ENCODE results near the gene IMP3.

Gene IMP3

DNA sequence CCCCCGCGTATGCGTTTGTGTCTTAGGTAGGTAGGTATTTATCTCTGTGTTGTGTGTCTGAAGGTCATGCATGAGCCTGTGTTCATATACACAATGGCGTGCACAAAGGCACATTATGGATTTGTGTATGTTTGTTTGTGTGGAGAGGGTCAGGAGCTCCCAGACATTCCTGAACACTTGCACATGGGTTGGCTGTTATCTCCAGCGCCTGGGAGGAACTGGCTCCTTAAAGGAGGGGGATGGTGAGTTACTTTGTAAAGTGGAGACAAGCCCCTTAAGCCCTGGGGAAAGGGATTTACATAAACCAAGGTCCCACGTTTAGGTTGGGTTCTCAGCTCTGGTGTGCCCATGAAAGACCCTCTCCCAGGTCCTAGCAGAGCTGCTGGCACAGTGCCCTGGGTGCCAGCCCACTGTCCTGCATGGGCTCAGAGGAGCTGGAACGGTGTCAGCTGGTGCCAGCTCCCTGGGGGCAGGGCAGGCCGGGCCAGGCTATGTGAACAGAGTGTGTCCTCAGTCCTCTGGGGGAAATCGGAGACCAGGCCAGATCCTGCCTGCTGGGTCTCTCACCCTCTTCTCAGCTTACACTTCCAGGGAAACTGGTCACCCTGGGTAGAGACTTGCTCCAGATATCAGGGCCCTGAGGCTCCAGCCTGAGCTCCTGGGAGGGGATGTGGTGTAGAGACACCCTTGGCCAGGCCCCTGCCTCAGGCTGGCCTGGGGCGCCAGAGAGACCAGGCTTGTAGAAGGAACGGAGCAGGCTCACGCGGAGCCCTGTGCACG, 32.8 kb upstream of the IMP3 start:
- no peak for DNase-seq

DNA sequence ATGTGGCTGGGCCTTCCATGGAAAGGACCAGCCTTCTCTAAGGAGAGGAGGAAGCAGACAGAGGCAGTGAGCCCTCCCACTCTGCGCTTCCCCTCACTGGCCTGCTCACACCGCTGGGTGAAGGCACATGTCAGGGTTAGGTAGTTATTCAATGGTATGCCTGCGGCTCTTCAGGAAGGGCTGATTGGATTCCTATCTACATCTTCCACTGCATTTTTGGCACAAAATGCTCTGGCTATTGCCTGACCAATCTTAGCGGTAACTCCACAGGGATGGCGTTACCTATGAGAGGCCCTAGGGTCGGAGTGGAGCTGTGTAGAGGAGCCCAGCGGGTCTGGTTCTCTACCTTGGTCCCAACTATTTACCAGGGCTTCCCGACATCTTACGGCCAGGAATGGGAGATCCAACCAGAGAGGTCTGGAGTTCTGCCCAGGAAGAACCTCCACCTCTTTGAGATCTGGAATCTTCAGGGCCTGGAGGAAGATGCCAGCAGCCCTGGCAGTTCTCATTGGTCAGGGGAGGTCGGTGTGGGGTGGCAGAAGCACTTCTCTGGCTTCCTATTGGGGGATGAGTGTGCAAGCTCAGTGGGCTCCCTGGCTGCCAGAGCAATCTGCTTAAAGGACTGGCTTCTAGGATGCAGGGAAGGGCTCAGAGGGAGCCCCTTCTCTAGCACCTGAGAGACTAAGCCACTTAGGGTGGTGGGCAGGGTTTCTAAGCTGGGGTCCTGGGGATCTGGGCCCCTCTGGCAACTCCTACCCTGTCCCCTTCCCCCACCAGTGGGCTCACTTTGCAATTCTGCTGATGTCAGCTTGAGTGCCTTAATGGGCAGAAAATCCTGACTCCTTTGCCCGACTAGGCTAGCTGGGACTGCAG, 31.9 kb upstream of the IMP3 start:
- no peak for DNase-seq

DNA sequence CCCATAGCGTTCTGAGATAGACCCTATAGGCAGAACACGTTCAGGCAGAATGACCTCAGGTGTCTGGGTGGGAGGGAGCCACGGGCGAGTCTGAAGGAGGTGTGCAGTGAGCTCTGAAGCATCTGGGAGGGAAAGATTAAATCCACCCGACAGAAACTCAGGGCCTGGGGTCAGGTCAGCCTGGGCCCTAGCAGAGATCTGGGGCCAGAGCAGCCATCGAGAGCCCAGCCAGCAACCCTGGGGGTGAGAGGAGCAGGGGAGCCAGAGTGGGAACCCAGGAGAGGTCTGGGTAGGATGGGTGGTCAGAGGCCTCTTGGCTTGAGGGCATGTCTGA, 29.8 kb upstream of the IMP3 start:
- DNase-seq, result no peak

DNA sequence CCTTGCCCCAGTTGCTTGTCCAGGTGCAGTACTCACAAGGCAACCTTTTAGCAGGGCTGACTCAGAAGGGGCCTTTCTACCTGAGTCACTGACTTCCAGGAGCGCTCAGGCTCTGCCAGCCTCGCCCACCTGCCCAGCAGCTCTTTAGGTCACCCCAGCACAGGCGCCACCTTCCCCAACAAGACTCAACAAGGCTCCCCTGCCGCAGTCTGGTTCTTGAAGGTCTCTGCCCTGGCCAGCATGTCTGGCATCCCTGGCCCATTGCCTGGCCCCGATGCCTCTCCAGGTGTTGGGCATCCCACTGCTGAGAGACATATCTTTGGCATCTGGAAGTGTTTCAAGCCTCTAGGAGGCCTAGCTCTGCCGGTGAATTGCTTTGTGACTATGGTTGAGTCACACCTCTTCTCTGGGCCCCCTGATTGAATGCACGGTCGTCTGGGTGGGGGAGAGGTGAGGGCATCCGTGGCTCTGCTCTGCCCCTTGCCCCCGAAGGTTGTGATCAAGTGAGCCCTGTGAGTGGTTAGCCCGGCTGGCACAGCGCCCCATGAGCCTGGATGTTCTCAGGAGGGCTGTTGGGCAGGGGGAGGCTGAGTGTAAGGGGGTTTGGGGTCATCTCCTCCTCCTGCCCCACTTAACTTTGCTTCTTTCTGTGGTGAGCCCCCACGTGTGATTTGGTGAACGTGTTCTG, 29.3 kb upstream of the IMP3 start:
- DNase-seq, result no peak

DNA sequence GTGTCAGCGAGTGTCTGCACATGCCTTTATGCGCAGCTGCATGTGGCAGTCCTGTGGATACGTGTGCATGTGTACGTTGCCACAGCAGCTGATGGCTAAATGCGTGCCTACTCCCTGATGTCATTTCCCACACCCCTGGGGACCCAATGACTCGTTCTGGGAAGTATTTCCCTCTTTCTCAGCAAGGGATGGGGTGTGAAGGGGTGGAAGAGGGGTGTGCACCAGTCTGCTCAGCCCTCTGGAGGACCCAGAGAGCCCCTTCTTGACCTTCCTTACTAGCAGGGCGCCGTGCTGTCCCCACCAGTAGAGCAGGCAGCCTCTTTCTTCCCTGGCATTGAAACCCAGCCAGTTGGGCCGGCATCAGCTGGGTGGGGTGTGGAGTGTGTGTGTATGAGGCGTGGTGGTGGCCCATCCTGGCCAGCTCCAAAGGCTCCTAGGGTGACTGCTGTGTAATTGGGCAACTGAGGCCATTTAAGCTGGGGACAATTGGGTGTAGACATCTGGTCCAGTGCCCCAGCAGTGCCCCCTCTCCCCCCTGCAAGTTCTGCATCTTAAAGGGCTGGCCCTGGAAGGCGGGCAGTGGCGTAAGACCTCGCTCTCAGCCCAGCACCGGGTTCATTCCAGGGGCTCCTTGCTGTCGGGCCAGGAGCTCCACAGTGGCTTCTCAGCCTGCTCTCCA, 26.9 kb upstream of the IMP3 start:
- DNase-seq, result peak in 1 of 3 experiments; percentile 50

DNA sequence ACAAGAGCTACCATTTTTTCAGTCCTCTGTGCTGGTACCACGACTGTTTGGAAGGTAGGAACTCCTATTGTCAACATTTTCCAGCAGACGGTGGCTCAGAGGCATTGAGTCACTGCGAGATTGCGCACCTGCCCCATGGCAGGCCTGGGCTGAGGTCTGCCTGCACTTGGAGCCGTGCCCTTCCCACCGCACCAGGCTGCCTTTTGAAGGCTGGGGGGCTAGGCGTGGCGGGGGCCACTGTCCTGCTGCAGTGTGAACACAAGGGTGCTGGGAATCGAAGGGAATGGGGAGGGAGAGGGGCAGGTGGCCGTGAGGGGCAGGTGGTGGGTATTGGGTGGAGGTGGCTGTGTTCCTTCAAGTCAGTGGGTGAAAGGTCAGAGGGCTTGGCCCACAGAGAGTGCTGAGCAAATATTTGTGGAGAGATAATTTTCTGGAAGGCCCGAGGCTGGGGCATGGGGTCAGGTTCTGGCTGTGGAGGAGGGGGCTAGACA, 24.0 kb upstream of the IMP3 start:
- DNase-seq, result peak in 2 of 3 experiments; percentile 23 to 55

DNA sequence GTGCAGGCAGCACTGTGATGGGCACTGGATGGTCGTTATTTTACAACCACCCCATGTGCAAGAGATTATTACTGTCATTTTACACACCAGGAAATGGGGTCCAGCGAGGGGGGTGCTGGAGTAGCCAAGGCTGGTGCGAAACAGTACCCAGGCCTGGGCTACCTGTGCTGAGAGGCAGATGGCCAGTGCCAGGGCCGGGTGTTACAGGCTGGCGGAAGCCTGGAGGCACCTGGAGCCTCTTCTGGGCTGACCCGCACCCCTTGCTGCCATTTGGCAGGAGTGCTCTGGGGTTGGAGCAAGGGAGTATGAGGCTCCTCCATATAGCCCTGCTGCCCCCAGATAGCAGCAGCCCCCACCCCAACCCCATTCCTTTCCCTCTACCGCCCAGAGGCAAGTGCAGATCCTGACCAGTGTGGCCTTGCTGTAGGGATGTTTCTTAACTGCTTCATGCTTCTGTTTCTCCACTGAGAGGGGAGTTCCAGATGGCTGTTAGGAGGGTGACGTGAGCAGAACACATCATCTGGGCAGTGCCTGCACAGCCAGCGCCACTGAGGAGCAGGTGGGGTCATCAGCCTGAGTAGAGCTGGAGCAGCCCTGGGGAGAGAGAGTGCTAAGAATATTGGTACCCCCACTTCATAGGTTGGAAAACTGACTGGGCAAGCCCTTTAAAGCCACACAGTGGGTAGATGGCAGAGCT, 22.9 kb upstream of the IMP3 start:
- no peak for DNase-seq

DNA sequence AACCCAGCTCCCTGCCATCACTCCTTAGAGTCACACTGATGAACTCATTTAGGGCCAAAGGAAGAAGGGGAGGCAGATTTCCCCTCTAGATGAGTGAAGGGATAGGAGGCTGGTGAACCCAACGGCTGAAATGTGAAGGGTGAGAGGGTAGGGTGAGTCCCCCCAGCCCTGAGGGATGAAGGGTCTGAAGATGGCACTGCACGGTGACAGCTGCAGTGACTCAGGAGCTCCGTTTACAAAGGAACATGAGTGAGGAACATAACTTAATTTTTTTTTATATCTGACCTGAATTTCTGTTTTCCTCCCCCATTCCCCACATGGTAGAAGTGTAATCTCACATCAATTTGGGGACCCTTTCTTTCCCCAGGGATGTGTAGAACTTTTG, 21.7 kb upstream of the IMP3 start:
- no peak for DNase-seq

DNA sequence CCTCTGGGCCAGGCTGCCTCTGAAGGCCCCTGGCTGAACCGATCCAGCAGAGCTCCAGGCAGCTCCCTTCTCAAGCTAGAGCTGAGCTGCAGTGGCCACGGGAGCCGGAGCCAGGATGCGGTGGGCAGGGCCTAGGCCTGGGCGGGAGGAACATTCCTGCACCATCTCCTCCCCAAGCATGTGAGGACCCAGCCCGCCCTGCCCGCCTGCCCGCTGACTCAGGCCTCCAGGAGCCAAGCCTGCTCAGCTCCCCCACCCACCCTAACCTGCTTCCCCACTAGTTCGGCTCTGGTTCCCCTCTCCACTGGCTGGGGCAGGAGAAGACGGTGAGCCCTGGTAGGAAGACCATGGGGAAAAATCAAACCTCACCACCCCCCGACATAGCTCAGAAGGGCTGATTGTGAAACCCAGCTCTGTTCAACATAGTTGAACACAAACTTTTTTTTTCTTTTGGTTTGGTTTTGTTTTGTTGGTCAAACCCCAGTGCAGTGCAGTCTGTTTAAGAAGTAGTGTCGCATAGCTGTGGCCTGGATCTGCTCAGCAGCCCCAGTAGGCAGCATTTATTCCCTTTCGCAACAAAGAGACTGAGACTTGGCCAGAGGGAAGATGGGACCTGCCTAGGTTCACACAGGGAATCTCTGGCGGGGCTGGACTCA, 21.2 kb upstream of the IMP3 start:
- DNase-seq, result no peak

DNA sequence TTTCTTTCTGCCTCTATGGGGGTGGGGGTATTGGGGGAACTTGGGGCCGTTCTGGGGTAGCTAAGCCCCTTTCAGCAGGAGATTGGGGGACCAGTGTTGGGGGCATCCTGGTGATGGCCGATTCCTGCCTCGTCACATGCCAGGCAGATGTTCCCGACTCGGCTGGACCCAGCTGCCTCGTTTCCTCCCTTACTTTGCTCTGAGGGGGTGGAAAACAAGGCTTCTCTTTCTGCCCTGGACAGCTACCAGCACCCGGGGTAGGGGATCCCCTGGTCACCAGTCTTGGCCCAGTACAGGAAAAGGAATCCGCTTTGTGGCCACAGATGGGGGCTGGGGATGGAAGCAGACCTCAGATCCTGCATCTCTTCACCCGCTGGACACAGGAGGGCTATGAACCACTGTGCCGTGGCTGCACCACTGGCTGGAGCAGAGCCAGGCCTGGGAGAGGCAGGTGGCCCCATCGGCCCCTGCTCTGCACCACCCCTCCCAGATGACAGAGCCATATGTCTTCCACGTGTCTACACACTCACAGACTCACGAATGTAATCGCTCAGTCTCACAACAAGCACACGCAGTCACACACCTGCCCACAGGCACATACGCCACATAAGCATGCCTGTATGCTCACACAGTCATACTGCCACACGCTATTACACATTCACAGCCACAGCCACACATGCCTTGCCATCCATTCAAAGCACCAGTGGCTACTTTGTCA, 20.1 kb upstream of the IMP3 start:
- peak in 1 of 3 experiments; percentile 19 for DNase-seq

DNA sequence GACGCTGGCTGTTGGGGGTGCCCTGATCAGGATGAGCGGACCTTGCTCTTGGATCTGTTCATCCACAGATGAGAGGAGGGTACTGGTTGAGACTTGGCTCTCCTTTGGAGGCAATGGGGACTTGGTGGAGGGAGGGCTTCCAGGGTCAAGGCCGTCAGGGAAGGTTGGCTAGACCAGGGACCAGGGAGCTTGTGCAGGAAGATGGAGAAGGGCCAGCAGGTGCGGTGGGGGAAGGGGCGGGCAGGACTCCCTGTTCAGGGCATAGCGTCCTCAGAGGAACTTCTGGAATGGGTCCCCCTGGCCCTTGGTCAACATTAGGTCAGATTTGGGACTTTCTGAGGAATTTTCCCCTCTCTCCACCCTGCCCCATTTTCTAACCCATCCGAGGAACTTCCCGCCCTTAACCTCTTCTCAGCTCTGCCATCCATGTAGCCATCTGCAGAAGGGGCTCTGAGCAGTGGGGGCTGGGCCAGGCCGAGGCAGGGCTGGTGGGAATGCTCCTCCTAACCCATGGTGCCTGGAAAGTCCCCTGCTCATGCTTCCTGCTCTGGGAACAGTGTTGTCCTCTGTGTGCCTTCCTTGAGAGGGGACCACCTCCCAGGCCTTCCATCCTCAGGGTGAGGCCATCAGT, 19.2 kb upstream of the IMP3 start:
- no peak for DNase-seq

DNA sequence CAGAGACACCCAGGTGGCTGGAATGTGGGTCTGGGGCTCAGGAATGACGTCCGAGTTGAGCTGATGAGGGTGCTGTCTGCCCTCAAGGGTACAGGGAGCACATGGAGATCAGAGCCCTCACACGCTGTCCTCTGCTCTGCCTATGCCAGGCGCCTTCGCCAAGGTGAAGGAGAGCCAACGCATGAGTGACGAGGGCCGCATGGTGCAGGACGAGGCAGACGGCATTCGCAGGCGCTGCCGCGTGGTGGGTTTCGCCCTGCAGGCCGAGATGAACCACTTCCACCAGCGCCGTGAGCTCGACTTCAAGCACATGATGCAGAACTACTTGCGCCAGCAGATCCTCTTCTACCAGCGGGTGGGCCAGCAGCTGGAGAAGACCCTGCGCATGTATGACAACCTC, 16.8 kb upstream of the IMP3 start:
- no peak for DNase-seq

DNA sequence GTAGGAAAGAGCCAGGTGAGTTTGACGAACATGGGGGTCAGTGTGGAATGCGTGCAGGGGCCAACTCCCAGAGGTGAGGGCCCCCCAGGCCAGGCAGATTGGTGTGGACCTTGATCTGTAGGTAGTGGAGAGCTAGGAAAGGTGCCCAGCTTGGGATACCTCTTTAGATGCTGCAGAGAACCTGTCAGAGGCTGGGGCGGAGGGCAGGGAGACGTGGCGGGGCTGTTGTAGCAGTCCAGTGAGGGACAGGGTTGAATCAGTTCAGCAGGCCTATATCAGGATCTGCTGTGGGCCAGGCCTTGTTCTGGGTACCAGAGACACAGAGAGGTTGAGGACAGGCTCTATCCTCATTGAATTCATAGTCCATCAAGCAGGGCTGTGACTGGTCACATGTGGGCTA, 16.3 kb upstream of the IMP3 start:
- DNase-seq, result no peak

DNA sequence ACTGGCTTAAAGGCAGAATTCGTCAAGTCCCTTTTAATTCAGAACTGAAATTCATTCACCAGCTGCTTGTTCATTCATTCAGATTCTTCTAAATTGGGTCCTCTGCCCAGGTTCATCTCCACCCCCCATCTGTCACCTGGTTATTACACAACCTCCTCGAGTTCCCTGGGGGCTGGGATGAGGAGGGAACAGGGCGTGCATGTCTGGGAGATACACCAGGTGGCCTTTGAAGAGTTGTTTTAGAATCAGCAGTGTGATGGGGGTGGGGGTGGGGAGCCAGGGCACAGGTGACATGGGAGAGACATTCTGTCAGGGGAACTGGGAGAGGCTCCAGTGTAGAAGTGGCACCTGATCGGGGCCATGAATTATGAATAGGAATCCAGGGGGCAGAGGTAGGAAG, 15.9 kb upstream of the IMP3 start:
- peak; percentile 37 to 83 (median 68) for DNase-seq

DNA sequence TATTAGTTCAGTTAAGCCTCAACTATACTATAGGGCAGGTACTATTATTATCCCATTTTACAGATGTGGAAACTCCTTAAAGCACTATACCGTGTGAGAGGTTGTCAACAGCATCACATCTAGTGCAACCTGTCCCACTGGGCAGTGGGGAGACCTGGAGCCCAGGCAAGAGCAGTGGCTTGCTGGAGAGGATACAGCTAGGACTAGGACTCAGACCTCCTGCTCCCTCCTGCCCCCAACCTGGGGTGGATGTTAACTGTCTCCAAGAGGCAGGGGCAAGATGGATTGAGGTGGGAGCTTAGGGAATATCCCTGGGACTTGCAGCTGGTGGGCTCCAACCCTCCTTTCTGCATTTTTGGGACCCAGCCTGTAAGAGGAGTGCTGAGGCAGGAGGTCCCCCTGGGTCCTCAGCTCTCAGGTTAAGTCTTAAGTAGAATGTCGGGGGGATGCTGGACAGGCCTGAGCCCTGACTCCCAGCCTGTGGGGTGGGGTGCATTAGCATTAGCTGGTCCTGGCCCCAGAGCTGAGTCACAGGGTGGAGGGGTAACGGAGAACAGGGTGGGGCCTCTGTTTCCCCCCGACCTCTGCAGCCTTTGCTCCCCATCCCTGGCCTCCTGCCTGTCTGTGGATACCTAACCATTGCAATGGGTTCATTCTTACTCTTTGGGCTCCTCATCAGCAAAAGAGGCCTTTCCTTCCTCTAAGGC, 14.3 kb upstream of the IMP3 start:
- DNase-seq, result no peak

DNA sequence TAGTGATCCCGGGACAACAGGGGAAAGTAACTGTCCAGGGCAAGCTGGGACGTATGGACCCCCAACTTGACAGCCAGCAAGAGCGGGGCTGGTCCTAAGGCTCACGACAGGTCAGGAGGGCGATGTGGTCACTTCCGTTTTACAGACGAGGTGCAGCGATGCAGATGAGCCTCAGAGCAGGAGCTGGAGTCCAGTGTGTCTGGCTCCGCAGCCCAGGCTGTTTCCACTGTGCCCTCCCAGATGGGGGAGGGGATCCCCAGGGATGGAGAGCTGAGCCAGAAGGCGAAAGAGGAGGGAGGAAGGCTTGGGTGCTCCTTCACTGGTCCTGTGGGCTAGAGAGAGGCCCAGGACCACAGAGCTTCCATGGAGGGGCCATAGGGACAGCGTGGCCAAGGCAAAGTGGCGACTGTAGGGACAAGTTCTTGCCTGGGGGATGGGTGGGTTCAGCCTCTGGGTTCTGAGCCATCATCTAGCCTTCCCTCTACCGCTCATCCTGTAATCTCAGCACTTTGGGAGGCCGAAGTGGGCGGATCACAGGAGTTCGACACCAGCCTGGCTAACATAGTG, 13.4 kb upstream of the IMP3 start:
- DNase-seq, result no peak

DNA sequence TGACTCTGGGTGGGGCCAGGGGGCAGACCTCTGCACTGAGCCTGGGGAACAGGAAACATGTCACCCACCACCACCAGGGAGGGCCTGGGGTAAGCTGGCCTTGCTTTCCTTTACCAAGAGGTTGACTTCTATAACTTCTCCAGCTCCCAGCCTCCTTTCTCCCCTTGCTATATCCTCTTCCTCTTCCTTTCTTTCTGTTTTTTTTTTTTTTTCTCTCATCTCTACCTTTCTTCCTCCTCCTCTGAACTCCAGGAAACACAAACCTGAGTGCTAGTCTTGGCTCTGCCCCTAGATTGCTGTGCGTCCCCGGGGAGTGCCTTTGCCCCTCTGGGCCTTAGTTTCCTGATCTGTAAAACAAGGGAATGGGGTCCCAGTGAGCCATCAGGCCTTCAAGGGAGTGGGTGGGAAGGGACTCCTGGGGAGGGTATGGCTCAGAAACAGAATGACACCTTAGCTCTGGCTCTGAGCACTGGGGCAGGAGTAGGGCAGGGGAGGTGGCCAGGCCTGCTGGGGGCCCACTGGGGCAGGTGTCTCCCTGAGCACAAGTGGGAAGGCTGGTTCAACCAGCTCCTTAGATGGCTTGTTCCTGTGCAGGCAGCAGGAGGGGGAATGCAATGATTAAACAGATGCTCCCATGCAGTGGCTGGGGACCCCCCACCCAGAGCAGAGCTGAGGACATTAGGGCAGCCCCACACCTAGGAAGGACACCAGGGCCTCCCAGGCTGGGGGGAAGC, 12.0 kb upstream of the IMP3 start:
- DNase-seq, result no peak

DNA sequence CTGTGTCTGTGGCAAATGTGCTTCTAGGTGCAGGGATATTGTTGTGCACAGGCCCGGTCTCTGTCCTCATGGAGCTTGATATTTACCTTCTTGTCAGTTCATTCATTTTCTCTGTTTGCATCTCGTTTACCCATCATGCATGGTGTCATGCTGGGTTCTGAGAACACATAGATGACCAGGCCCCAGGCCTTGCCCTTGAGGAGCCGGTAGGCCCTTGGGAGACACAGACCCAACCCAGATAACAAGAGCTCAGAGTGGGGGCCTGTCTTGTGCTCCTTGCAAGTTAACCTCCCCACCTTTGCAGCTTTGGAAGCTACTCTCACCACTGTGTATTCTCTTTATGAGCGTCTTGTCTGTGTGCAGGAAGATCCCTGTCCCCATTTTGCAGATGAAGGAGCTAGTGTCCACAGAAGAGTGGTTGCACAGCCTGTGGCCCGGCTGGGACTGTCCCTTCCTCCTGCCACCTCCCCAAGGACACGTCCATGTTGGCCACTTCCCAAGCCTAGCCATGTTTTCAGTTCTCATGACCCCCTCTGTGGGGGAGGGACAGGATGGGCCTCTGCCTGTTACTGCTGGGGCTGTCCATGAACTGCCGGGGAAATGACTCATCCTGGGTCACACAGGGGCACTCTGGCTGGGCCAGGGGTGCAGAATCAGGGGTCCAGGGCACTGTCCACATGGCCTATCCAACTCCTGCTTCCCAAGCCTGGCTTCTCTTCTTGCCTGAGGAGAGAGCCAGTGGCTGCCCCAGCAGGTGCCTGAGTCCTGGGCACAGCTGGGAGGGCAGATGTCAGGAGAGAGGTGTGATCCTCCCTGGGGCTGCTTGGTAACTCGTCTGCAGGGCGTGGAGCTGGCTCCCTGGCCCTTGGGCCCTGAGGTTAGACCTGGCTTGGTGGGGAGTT, 11.1 kb upstream of the IMP3 start:
- DNase-seq, result no peak

Data from NCI-H1417 (cell line).